Measurements from ENCODE around the gene KIF16B. TPM values are rescaled to one million over a fixed set of nuclear protein-coding genes. Genes with fewer than 3 reads are reported as not detected.

KIF16B gene
- total and polyA plus RNA-seq, 2 of the 13 experiments (the other 11 are each of a cell fraction or from before 2014, with no cell fraction given): 6.9 to 18.0 TPM

DNA sequence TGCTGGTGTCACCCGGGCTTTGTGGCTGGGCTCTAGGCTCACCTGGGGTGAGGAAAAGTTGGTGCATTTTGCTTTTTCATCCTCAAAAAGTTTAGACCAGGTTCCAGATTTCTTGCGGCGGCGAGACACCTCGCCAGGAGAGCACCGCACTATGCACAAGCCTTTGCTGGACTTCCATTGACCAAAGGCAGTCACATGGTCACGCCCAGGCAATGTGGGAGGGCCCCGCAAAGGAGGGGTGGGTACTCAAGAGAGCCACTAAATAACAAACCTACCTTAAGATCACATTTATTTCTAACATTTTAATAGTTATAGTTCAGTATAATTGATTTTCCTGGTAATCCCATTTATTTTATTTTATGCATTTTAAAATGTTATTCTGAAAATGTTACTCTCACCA lies 3.0 kb upstream of the KIF16B start (continued):
- TF ChIP-seq ZNF687 (CRISPR knock-in tag; IDR thresholded peaks at IDR 0.05) (0 out of 2 replicates have a peak, but pooled peaks have one; percentile 15), ATRX (CRISPR knock-in tag; IDR thresholded peaks at IDR 0.05; ENCODE audit: borderline replicate concordance) (no peak), MLLT10 (CRISPR knock-in tag; IDR thresholded peaks at IDR 0.05) (no peak), ZBTB2 (CRISPR knock-in tag; IDR thresholded peaks at IDR 0.05; ENCODE audit: low read depth) (no peak), MAFF (IDR thresholded peaks at IDR 0.05; ENCODE audit: low read depth, low read length) (no peak), ZNF335 (CRISPR knock-in tag; IDR thresholded peaks at IDR 0.05) (no peak), ZNF761 (CRISPR knock-in tag; conservative IDR thresholded peaks at IDR 0.05) (no peak), CBX5 (CRISPR knock-in tag; IDR thresholded peaks at IDR 0.05; ENCODE audit: borderline replicate concordance) (no peak), REL (CRISPR knock-in tag; conservative IDR thresholded peaks at IDR 0.05) (0 out of 2 replicates have a peak, but pooled peaks have one; percentile 37), ZFX (CRISPR knock-in tag; IDR thresholded peaks at IDR 0.05; ENCODE audit: low read depth) (no peak), U2AF1 (optimal IDR thresholded peaks at IDR 0.05; ENCODE audit: low read depth, low read length) (no peak), DNMT1 (CRISPR knock-in tag; IDR thresholded peaks at IDR 0.05) (no peak), ARID2 (CRISPR knock-in tag; IDR thresholded peaks at IDR 0.05; ENCODE audit: borderline replicate concordance) (no peak)
- TF ChIP-seq, protein P1, sequence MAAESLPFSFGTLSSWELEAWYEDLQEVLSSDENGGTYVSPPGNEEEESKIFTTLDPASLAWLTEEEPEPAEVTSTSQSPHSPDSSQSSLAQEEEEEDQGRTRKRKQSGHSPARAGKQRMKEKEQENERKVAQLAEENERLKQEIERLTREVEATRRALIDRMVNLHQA (CRISPR knock-in tag; IDR thresholded peaks at IDR 0.05): no peak
- TF ChIP-seq, protein P2, sequence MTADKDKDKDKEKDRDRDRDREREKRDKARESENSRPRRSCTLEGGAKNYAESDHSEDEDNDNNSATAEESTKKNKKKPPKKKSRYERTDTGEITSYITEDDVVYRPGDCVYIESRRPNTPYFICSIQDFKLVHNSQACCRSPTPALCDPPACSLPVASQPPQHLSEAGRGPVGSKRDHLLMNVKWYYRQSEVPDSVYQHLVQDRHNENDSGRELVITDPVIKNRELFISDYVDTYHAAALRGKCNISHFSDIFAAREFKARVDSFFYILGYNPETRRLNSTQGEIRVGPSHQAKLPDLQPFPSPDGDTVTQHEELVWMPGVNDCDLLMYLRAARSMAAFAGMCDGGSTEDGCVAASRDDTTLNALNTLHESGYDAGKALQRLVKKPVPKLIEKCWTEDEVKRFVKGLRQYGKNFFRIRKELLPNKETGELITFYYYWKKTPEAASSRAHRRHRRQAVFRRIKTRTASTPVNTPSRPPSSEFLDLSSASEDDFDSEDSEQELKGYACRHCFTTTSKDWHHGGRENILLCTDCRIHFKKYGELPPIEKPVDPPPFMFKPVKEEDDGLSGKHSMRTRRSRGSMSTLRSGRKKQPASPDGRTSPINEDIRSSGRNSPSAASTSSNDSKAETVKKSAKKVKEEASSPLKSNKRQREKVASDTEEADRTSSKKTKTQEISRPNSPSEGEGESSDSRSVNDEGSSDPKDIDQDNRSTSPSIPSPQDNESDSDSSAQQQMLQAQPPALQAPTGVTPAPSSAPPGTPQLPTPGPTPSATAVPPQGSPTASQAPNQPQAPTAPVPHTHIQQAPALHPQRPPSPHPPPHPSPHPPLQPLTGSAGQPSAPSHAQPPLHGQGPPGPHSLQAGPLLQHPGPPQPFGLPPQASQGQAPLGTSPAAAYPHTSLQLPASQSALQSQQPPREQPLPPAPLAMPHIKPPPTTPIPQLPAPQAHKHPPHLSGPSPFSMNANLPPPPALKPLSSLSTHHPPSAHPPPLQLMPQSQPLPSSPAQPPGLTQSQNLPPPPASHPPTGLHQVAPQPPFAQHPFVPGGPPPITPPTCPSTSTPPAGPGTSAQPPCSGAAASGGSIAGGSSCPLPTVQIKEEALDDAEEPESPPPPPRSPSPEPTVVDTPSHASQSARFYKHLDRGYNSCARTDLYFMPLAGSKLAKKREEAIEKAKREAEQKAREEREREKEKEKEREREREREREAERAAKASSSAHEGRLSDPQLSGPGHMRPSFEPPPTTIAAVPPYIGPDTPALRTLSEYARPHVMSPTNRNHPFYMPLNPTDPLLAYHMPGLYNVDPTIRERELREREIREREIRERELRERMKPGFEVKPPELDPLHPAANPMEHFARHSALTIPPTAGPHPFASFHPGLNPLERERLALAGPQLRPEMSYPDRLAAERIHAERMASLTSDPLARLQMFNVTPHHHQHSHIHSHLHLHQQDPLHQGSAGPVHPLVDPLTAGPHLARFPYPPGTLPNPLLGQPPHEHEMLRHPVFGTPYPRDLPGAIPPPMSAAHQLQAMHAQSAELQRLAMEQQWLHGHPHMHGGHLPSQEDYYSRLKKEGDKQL (CRISPR knock-in tag; IDR thresholded peaks at IDR 0.05; ENCODE audit: low read depth): no peak
- TF ChIP-seq, protein P3, sequence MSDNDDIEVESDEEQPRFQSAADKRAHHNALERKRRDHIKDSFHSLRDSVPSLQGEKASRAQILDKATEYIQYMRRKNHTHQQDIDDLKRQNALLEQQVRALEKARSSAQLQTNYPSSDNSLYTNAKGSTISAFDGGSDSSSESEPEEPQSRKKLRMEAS (IDR thresholded peaks at IDR 0.05): 0 out of 2 replicates have a peak, but pooled peaks have one; percentile 0
- TF ChIP-seq, protein P4, sequence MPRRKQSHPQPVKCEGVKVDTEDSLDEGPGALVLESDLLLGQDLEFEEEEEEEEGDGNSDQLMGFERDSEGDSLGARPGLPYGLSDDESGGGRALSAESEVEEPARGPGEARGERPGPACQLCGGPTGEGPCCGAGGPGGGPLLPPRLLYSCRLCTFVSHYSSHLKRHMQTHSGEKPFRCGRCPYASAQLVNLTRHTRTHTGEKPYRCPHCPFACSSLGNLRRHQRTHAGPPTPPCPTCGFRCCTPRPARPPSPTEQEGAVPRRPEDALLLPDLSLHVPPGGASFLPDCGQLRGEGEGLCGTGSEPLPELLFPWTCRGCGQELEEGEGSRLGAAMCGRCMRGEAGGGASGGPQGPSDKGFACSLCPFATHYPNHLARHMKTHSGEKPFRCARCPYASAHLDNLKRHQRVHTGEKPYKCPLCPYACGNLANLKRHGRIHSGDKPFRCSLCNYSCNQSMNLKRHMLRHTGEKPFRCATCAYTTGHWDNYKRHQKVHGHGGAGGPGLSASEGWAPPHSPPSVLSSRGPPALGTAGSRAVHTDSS (CRISPR knock-in tag; conservative IDR thresholded peaks at IDR 0.05): no peak
